Testis (tissue), 3 donors: ENCODE results near the gene ERG28. TPM values are rescaled to one million over a fixed set of nuclear protein-coding genes. Genes with fewer than 3 reads are reported as not detected.

ENCODE experiments used
- DNase-seq: peaks from one replicate; pipeline ENCODE4 v3.0.0-alpha.2; 2019
- H3K27ac ChIP-seq, 2 donors: fragments of 200-600 bp; sonication (generic); one replicate each; pipeline ENCODE4 v1.5.1; 2019
- H3K27me3 ChIP-seq: fragments of 200-600 bp; sonication (generic); one replicate; pipeline ENCODE4 v1.5.1; 2019
- H3K36me3 ChIP-seq: fragments of 200-600 bp; sonication (generic); one replicate; pipeline ENCODE4 v1.5.1; 2017; ENCODE audit warnings: low read depth; ENCODE audit errors: missing control alignments
- H3K4me1 ChIP-seq: fragments of 200-600 bp; sonication (generic); one replicate; pipeline ENCODE4 v1.5.1; 2019
- H3K4me3 ChIP-seq, 2 donors: fragments of 200-600 bp; sonication (generic); one replicate each; pipeline ENCODE4 v1.5.1; 2017 to 2019
- H3K9me3 ChIP-seq: fragments of 200-600 bp; sonication (generic); one replicate; pipeline ENCODE4 v1.5.1; 2017
- POLR2A ChIP-seq: fragments of 450-650 bp; IDR thresholded peaks from one replicate; pipeline ENCODE4 v1.6.1; 2017; ENCODE audit warnings: antibody characterized with exemption, mild to moderate bottlenecking, moderate library complexity
- WGBS, 2 donors: methylation state at CpG; one replicate each; pipeline ENCODE4 v1.1.5; 2018; 5-methylcytosine and 5-hydroxymethylcytosine counted together
- intact Hi-C: fragments of 100-400 bp; cut with DNase I; formaldehyde crosslinking; loops from one replicate; pipeline ENCODE4 v1.15.1; 2023; ENCODE audit warnings: low total_unique reads
- polyA plus RNA-seq: library from polyadenylated mRNA; stranded (reverse); fragments of 350-450 nt; fragmentation: Illumina TruSeq; extraction: RNeasy Lipid Tissue Mini Kit (QIAGEN cat#74804); gene quantifications from one replicate; pipeline ENCODE4 v1.2.3, GENCODE V29; 2014; ENCODE audit warnings: low read depth, low replicate concordance; ENCODE audit not compliant: insufficient read depth
- total RNA-seq, 2 donors: library from RNA; depleted of rRNA; stranded (reverse); fragments of >200 nt; gene quantifications; one replicate each; pipeline ENCODE4 v1.2.3, GENCODE V29; 2016
- TF ChIP-seq, protein P1 (sequence below), 3 experiments: fragments of 450-650 bp in 2 of 3; fragments of 200-600 bp in 1 of 3; sonication (generic) in 1 of 3; IDR thresholded peaks; one replicate each; pipeline ENCODE4 v1.5.1; 2016 to 2019; ENCODE audit warnings: antibody characterized with exemption in 3 of 3, mild to moderate bottlenecking in 2 of 3, moderate library complexity in 1 of 3

ERG28 gene
- total and polyA plus RNA-seq, 3 donors from 2014 or later: 60.0 to 103 (median 64.4) TPM

DNA sequence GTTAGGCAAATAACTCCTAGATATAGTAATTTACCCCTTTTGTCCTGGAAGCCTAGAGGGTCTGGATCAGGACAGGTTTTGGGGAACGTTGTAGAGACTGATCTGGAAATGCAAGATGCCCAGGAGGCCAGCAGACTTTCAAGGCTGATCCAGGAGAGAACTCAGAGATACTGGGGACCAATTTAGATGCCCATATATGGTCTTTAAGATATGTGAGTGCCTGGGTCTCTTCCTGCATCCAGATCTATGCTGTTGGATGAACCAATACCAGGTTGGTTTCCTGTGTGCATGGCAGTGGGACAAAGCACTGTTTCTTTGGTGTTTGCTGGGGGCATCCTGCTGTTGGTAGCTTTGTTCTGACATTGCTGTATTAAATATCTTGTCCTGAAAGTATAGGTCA lies 5.4 kb downstream of the ERG28 start:
- WGBS, 2 donors: 0% methylated on average over 1 of the region's 1 CpG
- Histone ChIP-seq H3K9me3 (no peaks in the 10 kb centered on the region), H3K36me3 (no peaks in the 10 kb centered on the region), H3K4me3 (no peak overlapping the region), H3K27me3 (no peaks in the 10 kb centered on the region), H3K4me1 (peaks cover 14% of the 10 kb centered on the region), H3K27ac (no peak overlapping the region)
- TF ChIP-seq POLR2A: no peak
- TF ChIP-seq, protein P1, sequence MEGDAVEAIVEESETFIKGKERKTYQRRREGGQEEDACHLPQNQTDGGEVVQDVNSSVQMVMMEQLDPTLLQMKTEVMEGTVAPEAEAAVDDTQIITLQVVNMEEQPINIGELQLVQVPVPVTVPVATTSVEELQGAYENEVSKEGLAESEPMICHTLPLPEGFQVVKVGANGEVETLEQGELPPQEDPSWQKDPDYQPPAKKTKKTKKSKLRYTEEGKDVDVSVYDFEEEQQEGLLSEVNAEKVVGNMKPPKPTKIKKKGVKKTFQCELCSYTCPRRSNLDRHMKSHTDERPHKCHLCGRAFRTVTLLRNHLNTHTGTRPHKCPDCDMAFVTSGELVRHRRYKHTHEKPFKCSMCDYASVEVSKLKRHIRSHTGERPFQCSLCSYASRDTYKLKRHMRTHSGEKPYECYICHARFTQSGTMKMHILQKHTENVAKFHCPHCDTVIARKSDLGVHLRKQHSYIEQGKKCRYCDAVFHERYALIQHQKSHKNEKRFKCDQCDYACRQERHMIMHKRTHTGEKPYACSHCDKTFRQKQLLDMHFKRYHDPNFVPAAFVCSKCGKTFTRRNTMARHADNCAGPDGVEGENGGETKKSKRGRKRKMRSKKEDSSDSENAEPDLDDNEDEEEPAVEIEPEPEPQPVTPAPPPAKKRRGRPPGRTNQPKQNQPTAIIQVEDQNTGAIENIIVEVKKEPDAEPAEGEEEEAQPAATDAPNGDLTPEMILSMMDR (IDR thresholded peaks at IDR 0.05): no peak
- intact Hi-C loops: no loop called here
- no peak for DNase-seq

DNA sequence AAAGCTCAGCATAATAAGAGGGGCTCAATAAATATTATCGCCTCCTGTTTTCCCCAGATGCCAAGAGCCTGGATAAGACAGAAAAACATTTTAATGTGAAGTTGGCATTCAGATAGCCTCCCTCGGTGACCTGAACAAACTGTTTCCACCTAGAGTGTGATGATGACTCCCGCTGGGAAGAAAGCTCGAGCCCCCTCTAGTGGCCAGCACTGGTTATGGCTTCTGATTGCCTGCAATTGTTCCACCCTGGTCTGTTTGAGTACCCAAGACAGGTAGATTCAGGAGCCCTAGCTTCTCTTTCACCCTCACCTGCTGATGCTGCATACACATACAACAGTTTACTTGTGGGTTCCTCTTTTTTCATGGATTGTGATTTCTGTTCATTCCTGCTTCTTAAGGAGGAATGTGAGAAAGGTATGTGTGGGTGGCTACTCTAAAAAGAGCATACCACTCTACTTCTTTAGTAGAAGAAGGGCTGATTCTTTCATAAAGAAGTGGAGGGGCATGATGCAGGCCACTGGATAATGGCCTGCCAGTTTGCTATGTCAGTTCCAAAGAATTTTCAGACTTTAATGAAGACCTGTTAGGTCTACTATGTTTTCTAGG lies 6.4 kb downstream of the ERG28 start:
- no peak overlapping the region for H3K4me3 ChIP-seq
- no peak overlapping the region for H3K27ac ChIP-seq
- peaks cover 8% of the 10 kb centered on the region for H3K4me1 ChIP-seq
- H3K9me3 ChIP-seq: no peaks in the 10 kb centered on the region
- TF ChIP-seq, protein P1 (IDR thresholded peaks at IDR 0.05): peak; percentile 93 to 98 (median 95)
- TF ChIP-seq POLR2A: no peak
- intact Hi-C loops: loop anchor here (5.0 kb wide), 1 partner anchor 77 kb away; the partner anchor contains the start of gene FLVCR2
- peak; percentile 88 for DNase-seq
- WGBS, 2 donors: 10 to 17% methylated on average over 4 of the region's 4 CpGs
- no peaks in the 10 kb centered on the region for H3K36me3 ChIP-seq
- no peaks in the 10 kb centered on the region for H3K27me3 ChIP-seq

DNA sequence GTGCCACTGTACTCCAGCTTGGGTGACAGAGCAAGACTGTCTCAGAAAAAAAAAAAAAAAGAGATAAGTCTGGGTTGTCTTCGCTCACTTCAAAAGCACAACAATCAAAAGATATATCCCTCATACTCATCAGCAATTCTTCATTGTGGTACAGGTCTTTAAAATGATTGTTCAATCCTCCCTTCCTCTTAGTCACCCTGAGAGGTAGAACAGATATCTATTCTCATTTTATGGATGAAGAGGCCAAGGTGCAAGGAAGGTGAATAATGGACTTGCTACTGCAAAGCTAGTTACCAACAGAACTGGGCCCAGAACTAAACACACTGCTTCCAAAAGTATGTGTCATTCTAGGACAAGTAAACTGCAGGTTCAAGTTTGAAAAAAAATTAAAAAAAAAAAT lies 7.1 kb downstream of the ERG28 start:
- Histone ChIP-seq H3K4me3 (no peak overlapping the region), H3K27me3 (no peaks in the 10 kb centered on the region), H3K4me1 (peaks cover 10% of the 10 kb centered on the region), H3K9me3 (no peaks in the 10 kb centered on the region), H3K36me3 (no peaks in the 10 kb centered on the region), H3K27ac (no peak overlapping the region)
- no peak for TF ChIP-seq POLR2A
- TF ChIP-seq, protein P1 (IDR thresholded peaks at IDR 0.05): no peak
- no peak for DNase-seq
- WGBS, 2 donors: 86 to 89% methylated on average over 1 of the region's 1 CpG
- intact Hi-C loops: loop anchor here (5.0 kb wide), 1 partner anchor 76 kb away; the partner anchor contains the start of gene FLVCR2

DNA sequence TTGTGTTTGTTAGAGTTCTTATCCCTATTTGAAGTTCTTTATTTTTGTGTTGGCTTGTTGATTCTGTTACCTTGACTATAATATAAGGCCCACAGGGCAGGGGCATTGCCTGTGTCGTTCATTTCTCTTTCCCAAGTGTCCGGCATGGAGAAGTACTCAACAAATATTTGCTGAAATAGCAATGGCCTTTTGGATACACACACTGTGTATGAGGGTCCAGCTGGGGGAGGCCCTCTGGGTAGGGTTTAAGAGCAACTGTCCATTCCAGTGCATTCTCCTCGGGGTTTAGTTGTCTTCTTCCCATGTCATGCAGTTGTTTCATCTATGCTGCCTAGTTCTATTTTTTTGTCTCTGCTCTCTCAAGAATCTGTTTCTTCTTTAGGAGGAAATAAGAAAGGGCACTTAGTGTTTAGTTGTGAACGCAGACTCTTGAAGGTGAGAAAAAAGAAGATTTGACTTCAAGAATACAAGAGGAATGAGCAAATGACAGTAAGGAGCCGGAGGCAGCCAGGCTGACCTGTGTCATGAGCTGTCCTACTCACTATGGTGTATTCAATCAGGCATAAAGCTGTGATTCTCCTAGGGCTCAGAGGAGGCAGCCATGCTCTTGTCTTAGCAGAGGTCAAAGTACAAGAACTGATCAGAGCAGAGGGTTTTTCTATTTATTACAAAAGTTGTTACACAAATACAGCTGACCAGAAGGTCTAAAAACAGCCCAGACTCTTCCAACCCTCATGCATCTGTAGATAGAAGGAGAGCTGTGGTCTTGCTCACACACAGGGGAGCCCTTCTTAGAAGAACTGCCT lies 10.2 kb downstream of the ERG28 start:
- Histone ChIP-seq H3K9me3 (no peaks in the 10 kb centered on the region), H3K36me3 (no peaks in the 10 kb centered on the region), H3K27ac (peak overlapping the region in 1 of 2 donors; percentile 1), H3K4me1 (peaks cover 18% of the 10 kb centered on the region), H3K4me3 (no peak overlapping the region), H3K27me3 (no peaks in the 10 kb centered on the region)
- WGBS, 2 donors: 87 to 93% methylated on average over 5 of the region's 5 CpGs
- intact Hi-C loops: loop anchor here (5.0 kb wide), 1 partner anchor 73 kb away; the partner anchor contains the start of gene FLVCR2
- no peak for DNase-seq
- TF ChIP-seq, protein P1 (IDR thresholded peaks at IDR 0.05): no peak
- TF ChIP-seq POLR2A: no peak
